IPS-11a (cell line): Measurements from ENCODE around the gene BHLHE23.

Experiments
- H3K4me3 ChIP-seq: one replicate; pipeline ENCODE4 v1.5.1; 2013; ENCODE audit warnings: low read depth, low read length, control low read depth

Gene BHLHE23

DNA sequence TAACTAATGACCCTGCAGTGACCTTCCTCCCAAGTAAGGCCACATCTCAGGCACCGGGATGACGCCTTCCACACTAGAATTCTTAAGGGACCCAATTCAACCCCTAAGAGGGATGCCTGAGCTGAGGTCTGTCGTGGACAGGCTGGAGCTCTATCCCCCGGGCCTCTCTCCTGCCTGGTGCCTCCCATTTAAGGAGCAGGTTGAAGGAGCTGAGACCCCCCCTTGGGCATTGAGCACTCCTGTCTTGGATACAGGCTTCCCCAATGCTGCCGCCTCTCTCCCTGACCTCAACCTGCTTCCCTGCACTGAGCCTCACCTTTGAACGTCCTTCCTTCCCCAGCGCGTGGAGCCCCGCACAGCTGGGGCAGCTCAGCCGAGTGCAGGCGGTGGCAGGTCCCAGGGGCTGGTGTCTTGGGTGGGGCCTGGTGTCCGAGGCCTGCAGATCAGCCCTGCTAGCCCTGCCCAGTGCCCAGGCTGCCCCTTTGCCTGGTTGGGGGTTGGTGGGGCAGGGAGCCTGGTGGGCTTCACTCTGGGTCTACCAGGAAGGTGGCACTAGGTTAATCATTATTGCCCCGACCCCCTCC is 19.9 kb upstream of the BHLHE23 start:
- no peak overlapping the region for H3K4me3 ChIP-seq

DNA sequence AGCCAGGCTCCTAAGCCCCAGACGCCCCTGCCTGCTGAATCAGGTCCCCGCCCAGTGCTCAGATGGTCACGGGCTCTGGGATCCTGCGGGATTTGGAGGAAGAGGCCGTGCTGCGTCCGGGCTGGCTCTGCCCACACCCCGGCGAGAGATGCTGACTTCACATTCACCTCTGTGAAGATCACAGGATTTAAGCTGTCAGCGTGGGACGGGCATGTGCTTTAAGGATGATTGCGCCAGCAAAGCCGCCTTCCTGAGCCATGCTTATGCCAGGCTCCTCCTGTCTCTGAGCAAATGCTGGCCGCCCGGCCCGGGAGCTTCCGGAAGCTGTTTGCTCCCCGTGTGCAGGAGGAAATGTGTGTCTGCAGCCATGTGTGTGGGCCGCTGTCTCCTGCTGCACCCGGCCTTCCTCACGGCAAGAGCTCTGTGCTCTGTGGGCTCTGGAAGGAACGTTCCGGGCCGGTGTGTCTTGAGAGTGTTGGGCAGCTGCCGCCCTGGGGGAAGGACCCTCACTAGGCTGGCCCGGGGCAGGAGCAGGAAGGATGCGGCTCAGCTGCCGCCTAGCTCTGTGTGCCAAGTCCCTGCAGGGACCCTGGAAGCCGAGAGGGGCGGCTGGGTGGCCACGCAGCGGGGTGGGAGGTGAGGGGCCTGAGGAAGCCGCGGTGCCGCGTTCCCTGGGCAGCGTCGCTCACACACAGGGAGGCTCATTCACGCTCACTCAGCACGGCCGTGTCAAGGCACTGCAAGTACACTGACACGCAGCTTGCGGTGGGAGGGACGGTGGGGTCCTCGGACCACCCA is 19.0 kb upstream of the BHLHE23 start:
- H3K4me3 ChIP-seq = no peak overlapping the region

DNA sequence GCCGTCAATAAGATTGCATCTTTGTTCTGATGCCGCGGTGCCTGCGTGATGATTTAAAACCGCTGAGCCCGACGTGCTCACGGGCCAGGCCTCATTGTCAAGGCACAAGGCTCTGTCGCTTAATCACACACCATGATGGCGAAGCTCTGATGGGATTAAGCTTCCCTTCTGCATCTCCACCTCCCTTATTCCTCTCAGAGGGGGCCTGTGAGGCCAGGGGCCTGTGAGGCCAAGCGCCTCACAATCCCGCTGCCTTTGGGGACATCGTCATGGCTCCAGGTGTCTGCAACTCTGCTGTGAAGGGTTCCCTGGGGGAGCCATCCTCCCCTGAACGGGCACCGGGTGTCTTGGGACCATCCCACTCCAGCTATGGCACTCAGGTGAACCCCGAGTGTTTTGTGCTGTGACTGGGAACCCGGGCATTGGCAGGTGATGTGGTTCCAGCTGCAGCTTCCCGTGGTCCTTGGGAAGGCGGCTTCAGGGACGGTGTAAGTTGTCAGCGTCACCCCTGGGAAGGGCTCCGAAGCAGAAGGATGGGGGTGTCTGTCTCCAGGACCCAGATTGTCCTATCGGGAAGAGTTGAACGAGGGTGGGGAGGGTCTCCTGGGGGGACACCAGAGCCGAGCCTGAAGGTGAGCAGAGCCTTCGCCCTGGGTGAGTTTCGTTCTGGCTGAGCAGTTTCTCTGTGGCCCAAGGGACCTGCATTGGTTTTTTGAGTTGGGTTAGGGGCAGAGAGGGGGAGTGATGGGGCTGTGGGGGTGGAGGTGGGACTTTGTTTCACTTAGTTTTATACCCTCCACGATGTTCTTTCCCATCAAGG is 18.0 kb upstream of the BHLHE23 start:
- H3K4me3 ChIP-seq = no peak overlapping the region

DNA sequence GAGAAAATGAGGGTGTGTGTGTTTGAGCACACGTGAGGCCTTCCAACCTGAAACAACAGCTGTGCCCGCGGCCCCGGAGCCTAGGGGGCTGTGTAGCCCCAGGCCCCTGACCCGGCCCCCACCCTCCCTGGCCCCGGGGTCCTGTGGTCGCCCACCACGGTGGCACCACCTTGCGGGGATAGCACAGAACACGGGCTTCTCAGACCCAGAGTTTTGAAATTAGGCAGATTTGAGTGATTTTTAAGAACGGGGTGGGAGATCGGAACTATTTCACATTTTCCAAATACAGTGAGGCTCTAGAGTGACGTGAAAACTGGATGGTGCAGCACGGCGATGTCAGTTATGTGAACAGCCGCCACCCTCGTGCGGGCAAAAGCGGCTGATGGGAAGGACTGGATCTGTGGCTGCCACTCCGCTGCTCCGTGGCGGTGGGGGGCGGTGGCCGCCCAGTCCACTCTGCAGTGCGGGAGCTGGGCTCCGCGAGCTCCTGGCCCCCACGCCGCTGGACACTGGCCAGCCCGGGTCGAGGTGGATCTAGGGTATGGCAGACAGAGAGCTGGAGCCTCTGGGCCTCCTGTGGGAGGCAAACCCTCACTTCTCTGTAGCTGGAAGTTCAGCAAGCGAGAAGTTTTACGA is 17.3 kb upstream of the BHLHE23 start:
- no peak overlapping the region for H3K4me3 ChIP-seq

DNA sequence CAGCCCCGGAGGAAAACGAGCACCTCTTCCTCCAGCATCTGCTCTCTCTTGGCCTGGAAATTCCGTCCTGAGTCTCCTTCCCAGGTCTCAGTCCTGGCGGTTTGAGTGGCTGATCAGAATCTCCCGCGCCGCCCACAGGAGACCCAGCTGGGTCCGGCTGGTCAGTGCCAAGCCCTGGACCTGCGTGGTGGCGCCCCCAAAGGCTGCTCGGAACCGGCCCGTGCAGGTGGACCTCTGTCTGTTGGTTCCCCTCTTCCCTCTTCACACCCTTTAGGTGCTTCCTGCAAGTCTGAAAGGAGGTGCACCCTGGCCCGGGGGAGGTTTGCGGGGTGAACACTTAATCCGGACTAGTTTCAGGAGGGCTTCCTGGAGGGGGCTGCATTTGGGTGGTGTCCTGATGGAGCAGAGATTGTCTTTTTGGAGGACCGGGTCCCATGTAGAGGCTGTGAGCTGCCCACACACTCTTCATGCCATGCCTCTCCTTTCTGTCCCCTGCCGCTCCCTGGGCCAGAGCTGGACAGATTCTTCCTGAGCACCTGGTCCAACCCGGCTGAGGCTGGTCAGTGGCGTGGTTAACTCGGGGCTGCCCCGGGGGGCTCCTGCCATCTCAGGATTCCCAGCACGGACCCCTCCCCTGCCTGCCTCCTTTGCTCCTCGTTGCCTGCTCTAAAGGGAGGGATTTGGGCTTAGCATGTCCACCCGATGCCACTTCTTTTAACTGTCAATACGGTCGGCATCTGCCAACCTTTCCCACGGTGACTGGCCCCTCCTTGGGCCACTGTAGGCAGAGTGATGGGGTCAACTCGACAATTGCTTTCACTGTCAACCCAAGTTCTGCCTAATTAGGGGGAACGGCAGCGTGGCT is 16.5 kb upstream of the BHLHE23 start:
- H3K4me3 ChIP-seq = no peak overlapping the region

DNA sequence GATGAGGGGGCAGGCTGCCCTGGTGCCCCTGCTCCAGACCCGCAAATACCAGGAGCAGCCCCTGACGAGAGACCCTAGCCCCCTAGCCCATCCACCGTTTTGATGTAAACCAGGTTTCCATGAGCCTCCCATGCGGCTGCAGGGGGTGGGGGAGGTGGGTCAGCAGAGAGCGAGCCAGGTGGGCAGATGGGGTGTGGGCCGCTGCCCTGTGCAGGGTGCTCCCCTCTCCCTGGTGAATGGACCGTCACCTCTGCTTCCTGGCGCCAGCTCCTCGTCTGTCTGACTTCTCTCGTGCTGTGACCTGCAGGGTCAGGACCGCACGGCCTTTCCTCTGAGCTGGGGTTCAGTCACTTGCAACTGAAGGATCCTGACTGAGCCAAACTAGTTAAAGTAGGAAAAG is 15.7 kb upstream of the BHLHE23 start:
- no peak overlapping the region for H3K4me3 ChIP-seq

DNA sequence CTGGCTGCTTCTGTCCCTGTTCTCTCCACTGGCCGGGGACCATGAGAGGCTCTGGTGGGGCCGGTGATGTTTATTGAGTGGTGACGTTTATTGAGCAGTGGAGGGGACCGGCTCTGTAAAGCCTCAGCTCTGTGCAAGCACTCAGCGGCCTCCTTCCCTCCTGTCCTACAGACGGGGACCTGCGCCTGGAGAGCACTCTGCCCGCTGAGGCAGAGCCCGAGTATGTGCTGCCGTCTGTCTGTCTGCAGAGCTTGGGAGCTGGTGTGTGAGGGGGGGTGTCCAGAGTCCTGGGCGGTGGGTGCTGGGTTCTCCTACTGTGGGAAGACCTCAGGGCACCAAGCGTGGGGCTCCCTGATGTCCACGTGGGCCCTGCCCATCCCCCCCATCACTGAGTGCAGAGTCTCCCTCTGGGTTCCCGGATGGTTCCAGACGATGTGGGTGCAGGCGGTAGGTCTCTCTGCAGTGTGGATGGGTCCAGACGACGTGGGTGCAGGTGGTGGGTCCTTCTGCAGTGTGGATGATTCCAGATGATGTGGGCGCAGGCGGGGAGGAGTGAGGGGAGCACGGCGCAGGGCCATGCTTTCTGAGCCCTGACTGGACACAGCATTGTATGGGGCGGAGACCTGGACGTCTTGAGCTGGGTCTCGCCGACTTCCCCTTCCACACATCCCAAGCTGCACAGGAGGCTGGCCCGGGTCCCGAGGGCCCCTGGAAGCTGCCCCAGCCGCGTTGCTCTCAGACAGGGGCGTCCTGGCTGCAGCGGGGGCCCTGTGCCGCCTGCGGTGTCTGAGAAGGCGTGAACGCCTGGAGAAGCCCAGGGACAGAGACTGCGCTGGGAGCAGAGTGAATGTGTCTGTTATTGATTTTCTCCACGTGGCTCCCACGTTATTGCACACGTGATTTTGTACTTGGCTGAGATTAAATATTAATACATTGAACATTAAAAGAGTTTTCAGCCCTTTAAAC is 14.9 kb upstream of the BHLHE23 start:
- H3K4me3 ChIP-seq = no peak overlapping the region

DNA sequence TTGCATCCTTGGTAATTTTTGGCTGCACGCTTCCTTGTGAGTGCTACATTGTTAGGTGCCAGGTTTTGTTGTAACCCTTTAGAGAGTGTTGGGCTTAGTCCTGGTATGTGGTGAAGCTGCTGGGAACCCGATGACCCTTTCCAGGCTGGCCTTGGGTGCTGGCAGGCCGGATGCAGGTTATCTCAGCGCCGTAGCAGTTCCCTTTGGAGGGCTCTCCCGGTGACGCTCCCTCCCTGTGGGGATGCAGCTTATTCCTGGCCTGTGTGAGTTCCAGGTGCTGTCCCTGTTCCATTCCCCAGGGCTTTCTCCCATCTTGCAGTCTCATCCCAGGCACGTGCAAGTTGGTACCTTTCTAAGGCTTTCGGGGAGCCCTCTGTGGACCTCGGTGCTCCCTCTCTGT is 13.9 kb upstream of the BHLHE23 start:
- no peak overlapping the region for H3K4me3 ChIP-seq

DNA sequence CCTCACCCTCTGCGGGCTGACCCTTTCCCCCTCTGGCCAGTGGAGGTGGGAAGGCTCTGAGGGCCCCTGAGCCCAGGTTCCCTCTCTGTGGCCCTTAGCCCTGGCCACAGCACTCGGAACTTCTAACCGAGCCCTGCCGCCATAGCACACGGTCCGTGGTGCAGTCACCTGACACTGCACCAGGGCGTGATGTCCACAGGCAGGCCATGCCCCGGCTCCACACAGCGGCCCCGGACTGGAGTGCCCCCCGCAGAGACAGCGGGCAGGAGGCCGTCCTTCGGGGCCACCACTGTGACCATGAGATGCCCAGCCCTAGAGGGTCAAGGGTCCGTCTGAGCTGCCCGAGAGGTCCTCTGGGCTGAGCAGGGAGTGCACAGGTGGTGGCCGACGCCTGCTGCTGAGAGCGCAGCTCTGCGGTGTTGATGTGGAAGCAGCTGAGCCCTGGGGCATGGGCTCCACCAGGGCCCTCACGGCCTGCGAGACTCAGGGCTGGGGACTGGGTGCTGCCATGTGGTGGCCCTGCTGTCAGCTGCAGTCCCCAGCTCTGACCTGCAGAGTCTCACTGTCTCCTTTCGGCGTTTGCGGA is 11.2 kb upstream of the BHLHE23 start:
- no peak overlapping the region for H3K4me3 ChIP-seq

DNA sequence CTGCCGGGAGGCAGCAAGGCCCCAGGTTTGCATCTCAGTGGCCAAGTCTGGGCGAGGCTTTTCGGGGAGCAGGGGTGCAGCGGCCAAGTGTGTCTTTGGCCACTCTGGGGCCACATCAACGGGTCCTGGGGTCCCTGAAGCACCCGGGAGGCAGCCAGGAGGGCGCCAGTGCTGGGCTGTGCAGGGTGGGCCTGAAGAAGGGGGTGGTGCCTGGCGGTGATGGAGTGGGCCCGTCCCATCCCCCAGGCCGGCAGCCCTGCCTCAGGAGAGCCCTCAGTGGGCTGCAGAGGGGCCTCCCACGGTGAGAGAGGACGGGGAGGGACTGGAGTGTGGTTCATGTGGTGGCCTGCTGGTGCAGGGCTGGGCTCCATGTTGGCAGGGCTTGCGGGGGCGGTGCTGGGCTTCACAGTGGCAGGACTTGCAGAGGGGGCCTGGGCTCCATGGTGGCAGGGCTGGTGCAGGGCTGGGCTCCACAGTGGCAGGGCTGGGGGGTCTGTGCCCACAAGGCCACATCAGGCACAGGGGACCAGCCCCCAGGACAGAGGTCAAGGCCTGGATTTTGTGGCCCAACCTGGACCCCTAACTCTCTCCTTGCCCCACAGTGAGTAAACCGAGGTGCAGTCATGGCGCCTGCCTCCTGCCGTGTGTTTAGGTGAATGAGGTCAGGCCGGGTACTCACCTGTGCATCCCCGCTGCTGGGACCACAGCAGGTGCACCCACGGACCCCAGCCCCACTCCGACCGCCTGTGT is 10.5 kb upstream of the BHLHE23 start:
- H3K4me3 ChIP-seq = no peak overlapping the region

DNA sequence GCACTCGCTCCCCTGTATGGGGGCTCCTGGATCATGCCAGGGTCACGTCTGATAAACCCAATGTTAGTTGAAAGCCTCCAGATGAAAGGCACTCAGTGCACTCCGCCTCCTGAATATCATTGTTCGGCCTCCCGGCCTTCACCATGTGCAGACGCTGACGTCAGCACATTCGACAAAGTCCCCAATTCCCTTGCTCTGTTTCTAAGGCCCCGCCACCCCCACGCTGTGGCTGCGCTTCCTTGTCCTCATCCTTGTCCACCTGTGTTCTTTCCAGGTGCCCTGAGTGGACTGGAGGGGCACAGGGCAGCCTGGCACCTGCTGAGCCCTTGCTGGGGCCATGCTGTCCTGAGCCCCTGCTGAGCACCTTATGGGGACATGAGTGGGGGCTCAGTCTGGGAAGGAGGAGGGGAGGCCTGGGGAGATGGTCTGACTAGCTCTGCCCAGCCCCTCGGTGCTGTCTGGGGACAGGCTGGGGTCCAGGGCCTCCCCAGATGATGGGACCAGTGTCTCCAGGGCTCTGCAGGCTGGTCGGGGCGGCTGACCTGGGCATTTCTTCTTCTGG is 9.8 kb upstream of the BHLHE23 start:
- H3K4me3 ChIP-seq = no peak overlapping the region

DNA sequence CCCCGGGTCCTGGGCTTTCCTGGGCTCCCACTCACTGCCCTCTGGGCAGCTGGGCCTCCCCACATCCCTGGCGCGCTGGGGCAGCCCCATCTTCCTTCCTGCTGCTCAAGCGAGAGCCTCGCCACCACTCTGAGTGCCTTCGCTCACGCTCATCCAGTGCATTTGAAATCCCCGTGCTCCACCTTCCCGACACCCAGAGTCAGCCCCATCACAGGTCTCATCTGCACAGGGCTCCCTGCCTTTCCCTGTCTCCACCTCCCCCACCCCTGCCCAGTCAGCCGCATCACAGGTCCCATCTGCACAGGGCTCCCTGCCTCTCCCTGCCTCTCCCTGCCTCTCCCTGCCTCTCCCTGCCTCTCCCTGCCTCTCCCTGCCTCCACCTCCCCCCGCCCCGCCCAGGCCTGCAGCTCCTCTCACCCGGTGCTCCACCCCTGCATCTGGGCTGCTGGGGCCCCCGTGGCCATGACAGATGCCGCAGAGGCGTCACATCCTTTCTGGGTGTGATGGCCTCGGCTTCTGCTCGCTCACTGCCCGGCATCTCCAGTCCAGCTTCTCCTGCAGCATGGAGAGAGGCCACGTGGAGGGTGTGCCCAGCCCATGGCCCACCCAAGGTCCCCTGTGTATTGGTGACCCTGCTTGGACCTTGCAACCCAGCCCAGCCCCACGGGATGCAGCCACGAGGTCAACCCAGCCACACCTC is 9.0 kb upstream of the BHLHE23 start:
- H3K4me3 ChIP-seq = no peak overlapping the region

DNA sequence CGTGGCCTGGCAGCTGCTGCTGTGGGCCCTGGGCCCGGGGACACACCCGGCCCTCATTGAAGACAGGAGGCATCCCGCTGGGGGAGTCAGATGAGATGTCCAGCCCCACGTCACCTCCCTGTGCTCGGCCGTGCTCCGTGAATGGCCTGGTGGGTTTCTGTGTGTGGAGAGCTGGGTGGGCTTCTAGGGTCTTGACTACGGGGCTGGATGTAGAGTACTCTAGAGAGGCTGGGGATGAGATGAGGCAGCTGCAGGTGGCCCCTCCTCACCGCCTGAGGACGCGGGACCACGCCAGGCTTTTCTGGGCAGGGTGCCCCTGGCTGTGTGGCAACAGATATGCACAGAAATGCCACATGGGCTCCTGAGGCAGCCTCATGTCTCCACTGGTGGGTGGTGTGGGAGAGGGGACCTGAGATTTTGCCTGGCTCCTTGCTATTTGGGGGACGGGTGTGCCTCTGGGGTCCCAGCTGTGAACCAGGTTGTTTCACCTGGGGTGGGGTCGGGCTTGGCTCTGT is 8.4 kb upstream of the BHLHE23 start:
- H3K4me3 ChIP-seq = no peak overlapping the region

DNA sequence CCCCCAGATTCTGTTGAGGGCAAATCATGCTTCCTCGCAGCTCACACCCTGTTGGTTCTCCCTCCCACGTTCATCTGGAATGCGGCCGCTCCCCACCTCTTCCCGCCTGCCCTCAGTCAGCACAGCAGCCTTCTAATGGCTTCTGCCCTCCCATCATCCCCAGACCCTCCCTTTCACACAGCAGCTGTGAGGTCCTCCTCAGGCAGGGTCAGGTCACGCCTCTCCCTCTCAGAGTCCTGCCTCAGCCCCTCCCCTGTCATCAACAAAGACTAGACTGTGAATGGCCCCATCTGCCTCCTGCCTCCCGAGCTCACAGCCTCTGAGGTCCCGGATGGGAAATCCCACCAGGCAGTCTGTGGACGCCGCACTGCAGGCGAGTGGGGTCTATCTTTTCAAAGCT is 7.9 kb upstream of the BHLHE23 start:
- H3K4me3 ChIP-seq = no peak overlapping the region

DNA sequence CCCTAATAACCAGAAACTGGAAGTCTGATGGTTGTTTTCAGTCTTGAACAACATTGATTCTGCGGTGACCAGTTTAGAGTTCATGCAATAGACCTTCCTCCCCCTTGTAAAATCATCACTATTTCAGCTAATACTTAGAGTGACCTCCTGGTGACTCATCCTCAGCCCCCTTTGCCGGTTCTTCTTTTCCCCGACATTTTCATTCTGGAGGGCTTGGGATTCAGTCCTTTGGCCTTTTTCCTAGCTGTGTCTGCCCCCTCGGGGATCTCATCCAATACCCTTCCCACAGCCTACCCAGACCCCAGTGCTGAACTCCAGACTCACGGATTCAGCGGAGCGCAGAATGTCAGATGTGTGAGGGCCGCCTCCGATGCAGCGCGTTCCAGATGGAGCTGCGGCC is 7.5 kb upstream of the BHLHE23 start:
- H3K4me3 ChIP-seq = no peak overlapping the region

DNA sequence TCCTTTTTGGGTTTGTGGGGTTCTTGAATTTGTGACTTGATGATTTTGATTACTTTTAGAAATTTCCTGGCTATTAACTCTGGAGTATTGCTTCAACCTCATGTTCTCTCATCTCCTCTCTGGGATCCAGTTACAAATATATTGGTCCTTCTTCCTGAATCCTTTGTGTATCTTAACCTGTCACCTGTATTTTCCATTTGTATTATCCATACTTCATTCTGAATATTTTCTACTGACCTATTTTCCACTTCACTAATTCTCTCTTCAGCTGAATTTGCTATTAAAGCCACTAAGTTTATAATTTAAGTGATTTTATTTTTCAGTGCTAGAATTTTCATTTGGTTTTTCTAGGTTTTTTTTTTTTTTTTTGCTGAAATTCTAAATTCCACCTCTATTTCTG is 6.4 kb upstream of the BHLHE23 start:
- no peak overlapping the region for H3K4me3 ChIP-seq

DNA sequence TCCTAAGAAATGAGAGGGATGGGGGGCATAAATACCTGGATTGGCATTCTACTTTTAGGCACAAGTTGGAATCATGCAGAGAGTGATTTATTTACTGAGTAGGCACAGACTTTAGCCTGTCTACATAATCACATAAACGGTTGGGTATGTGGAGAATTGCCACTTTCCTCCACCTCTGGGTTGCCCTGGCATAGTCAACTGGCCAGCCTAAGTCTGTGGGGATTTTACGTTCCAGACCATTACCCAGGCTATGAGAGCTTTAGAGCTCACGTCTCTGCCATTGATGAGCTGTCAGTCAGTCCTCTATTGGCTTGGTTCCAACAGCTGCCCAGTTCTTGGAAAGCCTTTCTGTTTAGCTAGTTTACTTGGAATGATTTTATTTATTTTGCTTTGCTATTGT is 5.0 kb upstream of the BHLHE23 start:
- no peak overlapping the region for H3K4me3 ChIP-seq
